ENCODE data around the gene AQP3.
"Not testable (repeated sequence)": the region's sequence is repeated elsewhere in the genome, so short reads cannot be mapped to it uniquely, and the experiment has no call there.

Gene AQP3

DNA sequence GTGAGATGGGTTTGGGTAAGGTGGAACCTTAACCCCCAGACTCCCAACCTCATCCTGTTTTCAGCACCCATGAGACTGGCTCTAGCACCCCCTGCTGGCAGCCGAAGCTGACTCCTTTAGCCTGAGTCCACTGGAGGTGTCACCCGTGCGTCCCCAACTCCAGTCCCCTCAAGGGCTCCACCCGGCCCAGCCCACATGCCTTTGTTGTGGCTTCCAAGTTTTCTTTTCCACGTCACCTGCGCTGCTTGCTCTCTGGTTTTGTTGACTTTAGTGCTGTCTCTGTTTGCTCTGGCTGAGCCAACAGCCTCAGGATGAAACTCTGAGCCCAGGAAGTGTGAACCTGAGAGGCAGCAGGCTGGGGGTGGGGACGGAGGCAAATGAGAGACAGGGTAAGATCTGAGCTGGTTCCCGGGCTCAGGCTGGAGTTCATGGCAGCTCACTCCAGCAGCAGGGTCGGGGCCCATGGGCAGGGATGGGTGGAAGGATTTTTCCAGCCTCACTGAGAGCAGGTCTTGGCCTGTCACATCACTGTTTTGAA lies 31.8 kb downstream of the AQP3 start:
- FAIRE-seq, result no peak
- peak; percentile 22 for DNase-seq (ENCODE audit: low spot score)

- DNase-seq (ENCODE audit: low spot score) (no peak), FAIRE-seq (no peak)
These were observed 32.4 kb downstream of the AQP3 start for GRCh38 chr9:33414889-33415500.

DNA sequence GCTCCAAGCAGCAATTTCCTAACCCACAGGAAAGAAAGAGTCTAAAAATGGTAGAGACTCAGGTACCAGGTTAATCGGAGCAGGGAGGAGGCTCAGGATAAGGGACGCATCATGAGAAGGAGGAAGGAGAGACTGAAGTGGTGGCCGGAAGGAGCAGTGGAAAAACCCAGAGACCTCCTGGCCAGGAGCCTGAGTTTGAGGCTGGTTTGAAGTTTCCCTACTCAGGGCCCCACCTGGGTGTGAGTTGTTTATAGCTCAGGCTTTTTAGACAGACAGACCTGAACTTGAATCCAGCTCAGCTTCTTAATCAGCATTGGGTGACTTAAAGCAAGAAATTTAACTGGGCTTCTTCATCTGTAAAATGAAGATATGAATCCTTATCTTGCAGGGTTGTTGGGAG lies 33.1 kb downstream of the AQP3 start:
- DNase-seq (ENCODE audit: low spot score), result no peak
- no peak for FAIRE-seq

GRCh38 chr9:33408087-33408486 lies 39.3 kb downstream of the AQP3 start:
- FAIRE-seq (no peak), DNase-seq (ENCODE audit: low spot score) (no peak)

- DNase-seq (ENCODE audit: low spot score) (no peak), FAIRE-seq (no peak)
These were observed 40.3 kb downstream of the AQP3 start for GRCh38 chr9:33407061-33407460.

- no peak for FAIRE-seq
- DNase-seq (ENCODE audit: low spot score), result no peak
These were observed 42.5 kb downstream of the AQP3 start for GRCh38 chr9:33404788-33405362.

DNA sequence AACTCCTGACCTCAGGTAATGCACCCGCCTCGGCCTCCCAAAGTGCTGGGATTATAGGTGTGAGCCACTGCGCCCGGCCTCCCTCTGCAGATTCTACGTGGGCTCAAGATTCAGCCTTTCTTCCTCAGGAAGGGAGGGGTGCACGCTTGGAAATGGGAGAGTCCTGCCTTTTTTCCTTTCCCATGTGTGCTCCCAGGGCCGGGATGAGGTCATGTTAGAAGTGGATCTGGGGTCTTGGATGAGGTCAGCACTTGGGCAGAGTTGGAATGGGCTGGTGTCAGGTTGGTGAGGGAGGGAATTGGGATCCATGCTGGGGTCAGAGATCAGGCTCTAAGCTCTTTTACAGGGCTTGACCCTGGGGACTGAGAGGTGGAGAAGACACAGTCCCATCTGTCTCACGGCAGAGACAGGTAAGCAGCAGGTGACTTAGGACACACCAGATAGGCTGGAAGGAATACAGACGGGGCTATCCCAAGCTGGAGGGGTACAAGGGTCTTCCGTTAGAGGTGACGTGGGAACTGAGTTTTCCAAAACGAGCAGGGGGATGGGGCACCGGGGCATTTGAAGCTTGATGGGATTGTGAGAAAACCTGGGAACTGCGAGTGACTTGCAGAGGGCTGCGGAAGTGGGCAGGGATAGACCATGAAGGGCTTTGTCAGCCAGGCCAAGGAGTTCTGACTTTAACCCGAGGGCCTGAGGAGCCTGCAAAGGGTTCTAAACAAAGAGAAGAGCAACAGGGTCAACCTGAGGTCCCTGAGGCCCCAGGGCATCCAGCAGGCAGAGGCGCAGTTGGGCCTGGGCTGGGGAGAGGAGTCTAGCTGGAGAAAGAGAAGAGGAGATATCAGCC lies 43.2 kb downstream of the AQP3 start:
- DNase-seq (ENCODE audit: low spot score) (no peak), FAIRE-seq (no peak)

DNA sequence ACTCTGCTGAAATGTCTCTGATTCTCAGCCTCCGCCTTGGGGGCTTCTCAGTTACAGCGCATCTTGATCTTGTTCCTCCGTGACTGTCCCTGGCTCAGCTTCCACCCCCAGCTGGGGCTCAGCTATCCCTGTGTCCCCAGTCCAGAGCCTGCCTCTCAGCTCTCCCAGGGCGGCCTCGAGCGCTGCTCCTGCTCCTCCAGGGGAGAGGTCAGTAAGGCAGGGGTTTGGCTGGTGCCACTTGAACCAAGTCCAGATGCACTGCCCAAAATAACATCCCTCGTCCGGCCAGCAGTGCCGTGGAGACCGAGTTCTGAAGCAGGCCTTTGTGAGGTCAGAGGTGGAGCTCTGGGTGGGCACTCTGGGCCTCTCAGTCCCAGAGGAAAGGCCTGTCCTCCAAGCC lies 45.0 kb downstream of the AQP3 start, which contains the start of gene AQP7:
AQP7 (minus strand) TSS at position 198 of the 400 bp plus-strand sequence. CDS start 1,306 bp downstream, outside the sequence.
- not testable (repeated sequence) for DNase-seq (ENCODE audit: low spot score); FAIRE-seq

GRCh38 chr9:33401809-33402208 lies 45.6 kb downstream of the AQP3 start:
- not testable (repeated sequence) for DNase-seq (ENCODE audit: low spot score); FAIRE-seq

- DNase-seq (ENCODE audit: low spot score); FAIRE-seq: not testable (repeated sequence)
These were observed 48.3 kb downstream of the AQP3 start for GRCh38 chr9:33399047-33399446.

DNA sequence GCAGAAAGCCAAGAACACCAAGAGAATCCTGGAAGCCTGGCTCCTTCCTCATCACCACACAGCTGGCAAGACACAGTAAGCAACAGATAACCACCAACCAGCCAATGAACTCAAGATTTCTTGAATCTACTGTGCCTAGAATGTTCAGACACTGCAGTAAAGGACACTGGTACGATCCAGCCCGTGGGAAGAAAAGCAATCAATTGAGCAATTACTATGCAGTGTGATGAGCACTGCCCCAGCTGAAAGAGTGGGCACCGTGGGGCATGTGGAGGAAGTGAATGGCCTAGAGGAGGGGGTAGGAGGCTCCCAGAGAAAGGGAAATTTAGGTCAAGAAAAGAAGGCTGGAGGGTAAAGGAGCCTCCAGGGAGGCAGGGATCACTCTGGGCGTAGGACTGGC lies 49.6 kb downstream of the AQP3 start:
- not testable (repeated sequence) for DNase-seq (ENCODE audit: low spot score); FAIRE-seq

DNA sequence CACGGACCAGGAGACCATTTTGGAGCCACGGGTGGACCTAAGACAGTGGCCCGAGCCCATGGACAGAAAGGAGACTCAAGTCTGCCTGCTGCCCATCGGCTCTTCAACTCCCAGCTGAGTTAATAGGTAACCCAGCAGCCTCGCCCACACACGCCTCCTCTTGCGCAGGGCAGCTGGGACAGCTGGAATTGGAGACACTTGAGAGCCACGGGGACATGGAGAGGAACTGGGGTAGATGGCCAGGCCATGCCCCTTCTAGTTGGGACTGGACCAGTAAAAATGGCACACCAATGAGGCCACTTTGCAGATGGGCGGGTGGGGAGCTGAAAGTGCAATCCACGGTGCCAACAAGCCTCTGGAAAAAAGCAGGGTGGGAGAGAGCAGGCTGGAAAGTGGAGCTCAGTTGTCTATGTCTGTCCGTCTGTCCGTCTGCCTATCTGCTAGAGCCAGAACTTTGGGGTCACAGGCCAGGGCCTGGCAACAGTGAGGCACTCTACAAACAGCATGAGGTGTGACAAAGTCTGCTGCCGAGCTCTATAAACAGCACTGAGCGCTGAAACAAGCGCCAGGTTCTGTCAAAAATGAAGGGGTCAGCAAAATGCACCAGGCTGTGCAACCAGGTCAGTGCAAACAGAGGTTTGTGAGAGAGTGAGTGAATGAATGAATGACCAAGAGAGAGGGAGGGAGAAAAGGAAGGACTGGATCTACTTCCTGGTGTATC lies 52.1 kb downstream of the AQP3 start:
- FAIRE-seq; DNase-seq (ENCODE audit: low spot score): not testable (repeated sequence)

- FAIRE-seq; DNase-seq (ENCODE audit: low spot score): not testable (repeated sequence)
These were observed 53.4 kb downstream of the AQP3 start for GRCh38 chr9:33393986-33394385.

DNA sequence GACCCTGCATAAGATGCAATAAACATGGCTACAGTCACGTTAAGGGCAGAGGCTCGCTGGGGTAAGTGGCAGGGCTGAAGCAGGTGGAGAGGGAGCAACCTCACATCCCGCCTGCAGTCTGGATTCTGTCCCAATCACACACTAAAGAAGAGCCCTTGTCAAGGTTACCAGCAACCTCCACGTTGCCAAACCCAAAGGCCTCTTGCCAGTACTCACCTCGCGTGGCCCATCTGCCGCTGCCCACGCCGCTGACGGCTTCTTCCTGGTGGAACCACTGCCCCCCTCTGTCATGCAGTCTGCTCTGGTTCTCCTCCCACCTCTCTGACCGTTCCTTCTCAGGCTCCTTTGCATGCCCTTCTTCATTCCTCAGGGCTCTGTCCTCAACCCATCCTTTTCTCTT lies 53.8 kb downstream of the AQP3 start:
- DNase-seq (ENCODE audit: low spot score), result no peak
- FAIRE-seq, result no peak

GRCh38 chr9:33392591-33393021 lies 54.8 kb downstream of the AQP3 start:
- not testable (repeated sequence) for FAIRE-seq; DNase-seq (ENCODE audit: low spot score)

Data from RCC 7860 (cell line).